Femur (tissue), 1 donor: Measurements from ENCODE around the gene LRP3.
"Not testable (repeated sequence)": the region's sequence is repeated elsewhere in the genome, so short reads cannot be mapped to it uniquely, and the experiment has no call there.

ENCODE experiments used
- DNase-seq: peaks from one replicate; pipeline ENCODE4 v3.0.0-alpha.2; 2017

LRP3 gene

DNA sequence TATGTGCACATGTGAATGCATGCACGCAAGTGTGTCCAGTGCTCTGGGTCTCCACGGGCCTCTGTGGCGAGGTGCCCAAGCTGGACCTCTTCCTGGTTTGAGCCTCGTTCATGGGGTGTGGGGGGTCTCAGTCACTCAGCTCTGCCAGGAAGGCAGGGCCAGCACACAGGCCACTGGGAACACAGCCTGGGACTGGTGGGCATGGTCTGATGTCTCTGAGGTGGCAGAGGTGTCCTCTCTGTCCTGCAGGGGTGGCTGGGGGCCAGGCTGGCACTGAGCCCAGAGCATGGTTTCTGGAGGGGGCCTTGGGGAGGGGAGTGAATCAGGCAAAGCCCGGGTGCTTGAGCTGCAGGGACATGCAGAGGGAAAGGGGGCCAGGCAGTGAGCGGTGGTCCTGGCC is 9.4 kb downstream of the LRP3 start:
- no peak for DNase-seq

DNA sequence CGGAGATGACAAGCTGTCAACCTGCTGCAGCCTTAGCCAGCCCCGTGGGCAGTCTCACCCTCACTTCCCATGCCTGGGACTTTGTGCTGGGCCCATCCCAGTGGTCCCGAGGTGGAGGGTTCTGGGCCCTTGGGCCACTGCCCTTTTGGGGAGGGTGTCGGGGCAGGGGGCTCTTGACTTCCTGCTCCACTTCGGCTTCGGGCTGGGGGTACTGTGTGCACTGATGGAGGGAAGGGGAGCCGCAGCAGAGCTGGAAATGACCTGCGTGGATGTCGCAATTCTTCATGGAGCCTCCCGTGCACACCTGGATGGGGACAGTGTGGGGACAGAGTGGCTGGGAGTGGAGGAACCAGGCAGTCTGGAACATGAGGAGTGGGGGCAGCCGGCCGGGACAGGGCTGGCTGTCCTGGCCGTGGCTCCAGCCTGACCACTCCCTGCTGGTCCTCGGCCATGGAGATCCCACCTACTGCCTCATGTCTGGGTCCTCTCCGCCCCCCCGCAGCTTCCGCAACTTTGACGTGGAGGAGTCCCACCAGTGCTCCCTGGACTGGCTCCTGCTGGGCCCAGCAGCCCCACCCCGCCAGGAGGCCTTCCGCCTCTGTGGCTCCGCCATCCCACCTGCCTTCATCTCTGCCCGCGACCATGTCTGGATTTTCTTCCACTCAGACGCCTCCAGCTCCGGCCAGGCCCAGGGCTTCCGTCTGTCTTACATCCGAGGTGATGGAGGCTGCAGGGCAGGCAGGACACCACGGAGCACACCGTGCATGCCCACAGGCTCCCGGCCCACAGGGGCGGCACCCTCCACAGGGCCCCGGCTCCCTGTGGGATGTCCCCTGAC is 10.2 kb downstream of the LRP3 start:
- no peak for DNase-seq

DNA sequence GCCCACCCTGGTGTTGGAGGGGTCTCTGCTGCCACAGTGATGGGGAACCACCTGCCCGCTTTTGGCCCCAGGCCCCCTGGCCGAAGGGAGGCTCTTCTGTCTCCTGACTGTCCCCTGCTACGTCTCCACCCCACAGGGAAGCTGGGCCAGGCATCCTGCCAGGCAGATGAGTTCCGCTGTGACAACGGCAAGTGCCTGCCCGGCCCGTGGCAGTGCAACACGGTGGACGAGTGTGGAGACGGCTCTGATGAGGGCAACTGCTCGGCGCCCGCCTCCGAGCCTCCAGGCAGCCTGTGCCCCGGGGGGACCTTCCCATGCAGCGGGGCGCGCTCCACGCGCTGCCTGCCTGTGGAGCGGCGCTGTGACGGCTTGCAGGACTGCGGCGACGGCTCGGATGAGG is 11.0 kb downstream of the LRP3 start:
- no peak for DNase-seq

DNA sequence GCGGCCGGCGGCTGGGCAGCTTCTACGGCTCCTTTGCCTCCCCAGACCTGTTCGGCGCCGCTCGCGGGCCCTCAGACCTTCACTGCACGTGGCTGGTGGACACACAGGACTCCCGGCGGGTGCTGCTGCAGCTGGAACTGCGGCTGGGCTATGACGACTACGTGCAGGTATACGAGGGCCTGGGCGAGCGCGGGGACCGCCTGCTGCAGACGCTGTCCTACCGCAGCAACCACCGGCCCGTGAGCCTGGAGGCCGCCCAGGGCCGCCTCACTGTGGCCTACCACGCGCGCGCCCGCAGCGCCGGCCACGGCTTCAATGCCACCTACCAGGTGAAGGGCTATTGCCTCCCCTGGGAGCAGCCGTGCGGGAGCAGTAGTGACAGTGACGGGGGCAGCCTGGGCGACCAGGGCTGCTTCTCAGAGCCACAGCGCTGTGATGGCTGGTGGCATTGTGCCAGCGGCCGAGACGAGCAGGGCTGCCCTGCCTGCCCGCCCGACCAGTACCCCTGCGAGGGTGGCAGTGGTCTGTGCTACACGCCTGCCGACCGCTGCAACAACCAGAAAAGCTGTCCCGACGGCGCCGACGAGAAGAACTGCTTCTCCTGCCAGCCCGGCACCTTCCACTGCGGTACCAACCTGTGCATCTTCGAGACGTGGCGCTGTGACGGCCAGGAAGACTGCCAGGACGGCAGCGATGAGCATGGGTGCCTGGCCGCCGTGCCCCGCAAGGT is 11.6 kb downstream of the LRP3 start:
- DNase-seq, result no peak

DNA sequence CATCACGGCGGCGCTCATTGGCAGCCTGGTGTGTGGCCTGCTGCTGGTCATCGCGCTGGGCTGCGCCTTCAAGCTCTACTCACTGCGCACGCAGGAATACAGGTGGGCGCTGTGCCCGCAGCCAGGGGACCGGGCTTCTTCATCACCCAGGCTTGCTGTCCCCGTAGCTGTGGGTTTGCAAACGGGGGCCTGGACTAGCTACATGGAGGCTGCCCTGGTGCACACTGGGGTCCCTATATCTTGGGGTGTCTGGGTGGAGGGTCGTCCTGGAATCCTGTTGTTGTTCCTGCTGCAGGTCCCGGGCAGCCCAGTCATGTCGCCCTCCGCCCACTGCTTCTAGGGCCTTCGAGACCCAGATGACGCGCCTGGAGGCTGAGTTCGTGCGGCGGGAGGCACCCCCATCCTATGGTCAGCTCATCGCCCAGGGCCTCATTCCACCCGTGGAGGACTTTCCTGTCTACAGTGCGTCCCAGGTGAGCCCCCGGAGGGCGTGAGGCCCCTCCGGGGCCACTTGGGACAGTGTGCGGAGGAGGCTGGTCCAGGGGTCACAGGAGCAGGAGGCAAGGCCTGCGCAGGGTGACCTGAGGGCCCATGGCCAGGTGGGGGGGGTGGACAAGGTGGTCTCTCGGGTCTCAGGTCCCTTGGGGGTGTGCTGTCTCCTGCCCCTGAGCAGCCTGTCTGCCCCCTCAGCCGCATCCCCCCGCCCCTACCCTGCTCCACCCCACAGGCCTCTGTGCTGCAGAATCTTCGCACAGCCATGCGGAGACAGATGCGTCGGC is 12.3 kb downstream of the LRP3 start:
- DNase-seq, result no peak

DNA sequence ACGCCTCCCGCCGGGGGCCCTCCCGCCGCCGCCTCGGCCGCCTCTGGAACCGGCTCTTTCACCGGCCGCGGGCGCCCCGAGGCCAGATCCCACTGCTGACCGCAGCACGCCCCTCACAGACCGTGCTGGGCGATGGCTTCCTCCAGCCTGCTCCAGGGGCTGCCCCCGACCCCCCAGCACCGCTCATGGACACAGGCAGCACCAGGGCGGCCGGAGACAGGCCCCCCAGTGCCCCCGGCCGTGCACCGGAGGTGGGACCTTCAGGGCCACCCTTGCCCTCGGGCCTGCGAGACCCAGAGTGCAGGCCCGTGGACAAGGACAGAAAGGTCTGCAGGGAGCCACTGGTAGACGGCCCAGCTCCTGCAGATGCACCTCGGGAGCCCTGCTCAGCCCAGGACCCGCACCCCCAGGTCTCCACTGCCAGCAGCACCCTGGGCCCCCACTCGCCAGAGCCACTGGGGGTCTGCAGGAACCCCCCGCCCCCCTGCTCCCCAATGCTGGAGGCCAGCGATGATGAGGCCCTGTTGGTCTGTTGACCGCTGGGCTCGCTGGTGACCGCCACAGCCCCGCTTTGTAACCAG is 13.0 kb downstream of the LRP3 start:
- no peak for DNase-seq

DNA sequence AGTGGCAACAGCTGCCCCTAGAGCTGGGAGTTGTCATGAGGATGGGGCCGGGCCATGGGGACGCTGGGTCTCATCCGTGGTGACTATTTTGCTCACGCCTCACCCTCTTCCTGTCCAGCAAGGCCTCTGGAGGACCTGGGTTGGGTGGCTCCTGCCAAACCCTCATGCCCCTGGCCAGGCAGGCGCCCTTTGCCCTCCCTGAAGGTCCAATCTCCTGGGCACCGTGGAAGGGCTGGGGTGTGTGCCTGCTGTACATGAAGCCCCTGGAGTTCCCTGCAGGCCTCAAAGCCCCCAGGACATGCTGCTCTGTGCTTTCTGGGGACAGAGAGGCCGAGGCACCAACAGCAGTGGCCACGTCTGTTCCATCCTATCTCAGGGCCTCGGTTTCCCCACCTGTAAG is 13.8 kb downstream of the LRP3 start:
- no peak for DNase-seq

DNA sequence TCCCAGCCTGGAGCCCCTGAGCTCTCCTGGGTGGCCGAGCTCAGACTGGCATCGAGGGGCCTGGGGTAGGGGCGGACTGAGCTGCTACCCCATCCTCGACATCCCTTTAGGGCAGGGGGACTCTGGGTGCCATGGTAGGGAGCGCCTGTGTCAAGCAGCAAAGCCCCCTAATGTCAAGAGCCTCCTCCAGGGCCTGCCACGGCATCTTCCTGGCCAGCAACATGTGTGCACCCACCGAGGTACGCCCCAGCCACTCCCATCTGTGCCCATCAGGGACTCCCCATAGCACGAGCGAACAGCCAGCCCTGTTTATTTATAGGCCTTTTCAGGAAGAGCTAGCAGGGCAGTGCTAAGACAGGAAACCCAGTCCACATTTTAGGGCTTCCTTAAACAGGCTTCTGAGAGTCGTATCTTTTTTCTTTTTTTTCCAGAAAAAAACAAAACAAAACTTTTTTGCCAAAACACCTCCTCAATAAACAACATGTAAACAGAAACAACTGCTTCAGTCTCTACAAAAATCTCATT is 14.3 kb downstream of the LRP3 start:
- DNase-seq, result no peak

DNA sequence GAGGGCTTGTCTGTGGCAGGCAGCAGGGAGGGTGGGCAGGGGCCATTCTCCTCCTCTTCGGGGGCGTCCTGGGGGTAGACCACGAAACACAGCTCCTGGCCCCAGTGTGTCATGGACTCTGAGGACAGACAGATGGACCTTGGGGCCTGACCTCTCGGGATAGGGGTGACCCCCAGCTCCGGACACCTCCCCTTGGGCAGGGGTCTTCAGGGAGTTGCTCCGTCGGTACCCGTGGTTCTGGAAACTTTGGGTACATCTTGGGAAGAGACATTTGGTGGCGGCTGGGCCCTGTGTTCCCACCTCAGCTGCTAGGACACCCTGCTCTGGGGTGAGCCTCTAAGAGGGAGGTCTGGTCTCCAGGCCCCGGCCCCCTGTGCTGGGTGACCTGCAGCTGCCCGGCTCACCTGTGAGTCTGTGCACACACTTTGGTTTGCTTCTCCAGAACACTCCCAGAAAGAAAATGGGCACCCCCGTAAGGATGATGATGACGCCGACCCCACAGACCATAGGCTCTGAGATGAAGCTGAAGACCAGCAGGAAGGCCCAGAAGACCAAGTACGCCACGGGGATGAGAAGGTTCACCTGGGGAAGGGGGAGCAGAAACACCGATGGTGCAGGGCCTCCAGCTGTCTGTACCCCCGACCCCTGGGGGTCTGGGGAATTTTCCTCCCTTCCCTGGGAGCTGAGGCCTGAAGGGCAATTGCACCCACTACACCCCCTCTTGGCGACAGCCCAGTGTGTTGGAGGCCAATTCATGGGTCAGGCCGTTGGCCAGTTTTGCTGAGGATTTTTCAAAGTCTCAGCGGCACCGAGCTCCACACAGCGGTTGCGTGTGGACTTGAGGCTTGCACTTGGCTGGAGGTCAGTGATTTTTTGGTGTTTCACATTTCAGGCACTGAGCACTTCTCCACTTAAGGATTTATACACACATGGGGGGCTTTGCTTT is 15.0 kb downstream of the LRP3 start:
- peak; percentile 53 for DNase-seq

DNA sequence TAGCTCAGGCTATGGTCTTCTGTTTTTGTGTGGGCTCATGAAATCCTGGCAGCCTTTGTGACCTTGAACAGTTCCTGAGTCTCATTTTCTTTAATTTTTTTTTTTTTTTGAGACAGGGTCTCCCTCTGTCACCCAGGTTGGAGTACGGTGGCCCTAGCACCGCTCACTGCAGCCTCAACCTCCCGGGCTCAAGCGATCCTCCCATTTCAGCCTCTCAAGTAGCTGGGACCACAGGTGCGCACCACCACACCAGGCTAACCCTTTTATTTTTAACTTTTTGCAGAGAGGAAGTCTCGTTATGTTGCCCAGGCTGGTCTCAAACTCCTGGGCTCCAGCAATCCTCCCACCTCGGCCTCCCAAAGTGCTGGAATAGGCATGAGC is 15.7 kb downstream of the LRP3 start:
- not testable (repeated sequence) for DNase-seq

DNA sequence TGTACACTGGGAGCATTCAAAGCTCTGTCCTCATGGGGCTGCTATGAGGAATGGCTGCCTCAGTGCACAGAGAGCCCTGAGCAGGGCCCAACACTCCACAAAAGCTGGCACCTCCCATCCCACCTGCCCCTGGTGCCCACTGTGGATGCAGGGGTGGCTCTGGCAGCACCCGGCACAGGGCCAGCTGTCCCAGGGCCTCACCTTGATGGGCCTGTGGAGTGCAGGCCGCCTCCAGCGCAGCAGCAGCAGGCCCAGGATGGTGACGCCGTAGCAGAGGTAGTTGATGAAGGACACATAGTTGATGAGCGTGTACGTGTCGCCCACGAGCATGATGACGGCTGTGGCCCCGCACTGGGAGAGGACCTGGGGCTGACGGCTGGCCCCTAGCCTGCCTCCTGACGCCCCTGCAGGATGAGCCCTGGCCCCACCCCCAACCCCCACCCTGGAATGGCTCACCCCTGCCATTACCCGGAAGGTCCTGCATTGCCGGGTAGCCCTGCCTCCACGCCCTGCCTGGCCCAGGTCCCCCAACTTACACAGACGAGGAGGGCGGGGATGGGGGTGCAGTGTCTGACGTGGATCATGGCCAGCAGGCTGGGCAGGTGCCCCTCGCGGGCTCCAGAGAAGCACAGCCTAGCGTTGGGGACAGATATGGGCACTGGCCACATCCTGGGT is 16.3 kb downstream of the LRP3 start:
- no peak for DNase-seq

DNA sequence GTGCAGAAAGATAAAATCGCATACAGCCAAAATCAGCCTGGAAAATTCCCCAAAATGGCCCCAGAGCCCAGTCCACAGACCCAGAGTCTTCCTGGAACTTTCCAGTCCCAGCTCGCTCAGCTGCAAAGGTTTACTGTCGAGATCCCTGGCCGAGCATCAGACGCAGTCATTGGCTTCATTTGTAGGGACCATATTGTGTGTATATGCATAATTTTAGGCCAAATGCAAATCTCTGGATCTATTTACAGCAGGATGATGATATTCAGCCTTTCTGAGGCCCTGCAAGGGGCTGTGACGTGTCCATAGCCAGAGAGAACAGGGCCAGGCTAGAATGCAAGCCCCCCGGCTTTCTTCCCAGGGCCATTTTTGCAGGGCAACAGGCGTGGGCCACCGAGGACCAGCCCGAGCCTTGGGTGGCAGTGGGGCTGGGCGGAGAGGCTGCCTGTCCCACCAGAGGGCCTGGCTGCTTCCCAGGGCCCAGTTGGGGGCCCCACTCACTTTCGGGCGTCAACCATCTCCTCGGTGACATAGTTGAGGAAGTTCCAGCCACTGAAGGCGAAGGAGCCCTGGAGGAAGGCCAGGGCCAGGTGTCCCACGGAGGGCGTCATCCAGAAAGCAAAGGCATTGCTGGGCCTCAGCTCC is 17.8 kb downstream of the LRP3 start:
- peak; percentile 89 for DNase-seq

DNA sequence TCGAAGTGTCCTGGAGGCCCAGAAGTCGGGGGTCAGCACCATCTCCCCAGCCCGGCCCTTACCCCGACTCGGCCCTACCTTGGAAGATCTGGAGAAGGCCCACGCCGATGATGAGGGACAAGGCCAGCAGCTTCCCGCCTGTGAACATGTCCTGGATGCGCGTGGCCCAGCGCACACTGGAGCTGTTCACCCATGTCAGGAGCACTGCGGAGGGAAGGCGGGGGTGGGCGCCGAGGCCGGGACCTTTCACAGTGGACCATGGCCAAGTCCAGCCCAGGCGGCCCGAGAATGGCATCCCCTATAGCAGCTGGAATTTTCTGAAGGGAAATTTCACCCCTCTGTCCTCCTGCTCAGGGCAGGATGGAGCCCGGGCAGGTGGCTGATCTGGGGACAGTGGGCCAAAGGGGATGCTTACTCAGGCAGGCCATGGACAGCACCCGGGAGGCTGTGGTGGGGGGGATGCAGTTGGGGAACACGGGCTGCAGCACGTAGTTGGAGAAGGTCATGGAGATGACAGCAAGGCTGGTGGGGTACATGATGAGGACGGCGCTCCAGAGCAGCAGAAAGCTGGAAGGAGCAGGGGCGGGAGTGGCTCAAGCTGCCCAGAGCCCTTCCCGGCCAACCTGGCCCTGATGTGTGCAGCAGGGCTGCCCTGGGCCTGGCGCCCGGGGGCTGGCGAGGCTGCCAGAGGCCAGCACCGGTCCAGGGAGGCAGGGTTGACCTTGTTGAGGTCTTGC is 18.5 kb downstream of the LRP3 start:
- no peak for DNase-seq

DNA sequence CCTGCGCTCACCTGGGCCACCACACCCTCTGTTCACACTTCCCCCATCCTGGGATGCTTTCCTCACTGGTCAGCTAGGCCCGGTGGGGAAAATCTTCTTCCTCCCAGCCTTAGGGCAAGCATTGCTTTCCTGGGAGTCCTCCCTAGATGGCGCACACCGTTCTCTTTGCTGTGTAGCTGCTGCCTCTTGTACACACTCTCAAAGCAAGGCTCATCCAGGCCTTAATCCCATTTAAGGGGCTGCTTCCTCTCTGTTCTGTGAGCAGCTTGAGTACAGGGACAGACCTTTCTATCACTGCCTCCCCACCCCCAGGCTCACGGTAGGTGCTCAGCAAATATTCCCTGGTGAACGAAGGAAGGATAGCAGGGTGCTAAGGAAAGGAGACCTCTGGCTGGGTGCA is 20.5 kb downstream of the LRP3 start:
- DNase-seq, result no peak

DNA sequence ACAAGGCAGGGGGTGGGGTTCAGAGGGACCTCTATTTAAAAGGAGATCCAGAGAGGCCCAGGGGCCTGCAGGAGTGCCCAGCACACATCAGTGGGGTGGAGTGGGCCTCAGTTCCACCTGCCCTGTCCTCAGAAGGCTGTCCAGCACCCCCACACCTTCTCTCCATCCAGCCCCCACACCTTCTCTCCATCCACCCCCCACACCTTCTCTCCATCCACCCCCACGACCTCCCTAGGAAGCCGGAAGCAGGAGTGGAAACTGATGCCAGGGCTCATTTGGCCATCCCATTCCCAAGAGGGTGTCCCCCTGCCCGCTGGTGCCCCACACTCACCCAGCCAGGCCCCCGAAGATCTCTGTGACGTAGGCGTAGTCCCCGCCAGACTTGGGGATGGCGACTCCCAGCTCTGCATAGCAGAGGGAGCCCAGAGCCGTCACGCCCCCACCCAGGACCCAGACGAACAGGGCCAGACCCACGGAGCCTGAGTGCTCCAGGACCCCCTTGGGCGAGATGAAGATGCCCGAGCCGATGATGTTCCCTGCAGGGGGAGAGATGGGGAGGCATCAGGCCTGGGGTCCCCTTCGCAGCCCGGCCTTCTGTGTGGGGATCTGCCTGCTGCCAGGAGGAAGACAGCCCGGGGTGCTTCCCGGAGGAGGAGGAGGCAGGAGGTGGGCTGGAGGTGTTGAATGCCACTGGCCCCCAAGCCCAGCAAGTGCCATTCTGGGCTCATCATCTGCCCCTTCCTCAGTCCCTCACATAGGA is 21.5 kb downstream of the LRP3 start:
- no peak for DNase-seq

DNA sequence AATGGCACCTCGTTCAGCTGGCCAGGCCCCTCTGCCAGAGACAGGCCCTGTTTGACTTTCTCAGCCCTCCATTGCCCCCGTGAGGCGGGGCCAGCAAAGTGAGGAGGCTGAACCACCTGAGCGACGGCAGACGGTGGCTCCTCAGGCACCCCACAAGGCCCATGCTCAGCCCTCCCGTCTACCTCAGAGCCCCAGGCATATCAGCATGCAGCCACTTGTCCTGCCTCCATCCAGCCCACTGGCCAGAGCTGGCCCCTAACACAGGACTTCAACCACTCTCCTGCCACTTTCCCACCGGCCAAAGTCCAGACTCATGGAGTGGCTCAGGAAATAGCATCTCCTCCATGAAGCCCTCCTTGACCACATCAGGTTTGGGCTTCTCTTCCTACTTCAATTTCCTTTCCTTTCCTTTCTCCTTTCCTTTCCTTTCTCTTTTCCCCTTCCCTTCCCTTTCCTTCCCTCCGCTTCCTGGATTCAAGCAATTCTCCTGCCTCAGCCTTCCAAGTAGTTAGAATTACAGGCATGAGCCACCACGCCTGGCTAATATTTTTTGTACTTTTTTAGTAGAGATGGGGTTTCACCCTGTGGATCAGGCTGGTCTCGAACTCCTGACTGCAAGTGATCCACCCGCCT is 22.2 kb downstream of the LRP3 start:
- DNase-seq, result no peak

DNA sequence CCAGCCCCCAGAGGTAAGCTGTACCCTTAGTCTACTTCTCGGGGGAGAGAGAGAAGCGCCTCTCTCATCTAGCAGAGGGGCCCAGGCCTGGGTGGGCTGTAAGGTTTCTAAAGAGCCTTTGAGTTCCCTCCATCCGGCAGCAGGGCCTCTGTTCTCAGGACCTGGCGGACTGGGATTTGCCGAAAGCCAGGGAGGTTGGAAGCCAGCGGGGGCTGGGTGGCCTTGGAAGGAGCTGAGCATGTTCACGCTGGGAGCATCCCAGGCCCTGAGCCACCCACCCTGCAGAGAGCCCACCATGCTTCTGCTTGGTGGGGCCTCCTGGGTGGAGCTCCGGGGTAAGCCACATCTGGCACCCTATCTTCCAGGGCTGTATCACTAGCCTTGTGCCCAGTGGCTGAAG is 23.8 kb downstream of the LRP3 start:
- no peak for DNase-seq

DNA sequence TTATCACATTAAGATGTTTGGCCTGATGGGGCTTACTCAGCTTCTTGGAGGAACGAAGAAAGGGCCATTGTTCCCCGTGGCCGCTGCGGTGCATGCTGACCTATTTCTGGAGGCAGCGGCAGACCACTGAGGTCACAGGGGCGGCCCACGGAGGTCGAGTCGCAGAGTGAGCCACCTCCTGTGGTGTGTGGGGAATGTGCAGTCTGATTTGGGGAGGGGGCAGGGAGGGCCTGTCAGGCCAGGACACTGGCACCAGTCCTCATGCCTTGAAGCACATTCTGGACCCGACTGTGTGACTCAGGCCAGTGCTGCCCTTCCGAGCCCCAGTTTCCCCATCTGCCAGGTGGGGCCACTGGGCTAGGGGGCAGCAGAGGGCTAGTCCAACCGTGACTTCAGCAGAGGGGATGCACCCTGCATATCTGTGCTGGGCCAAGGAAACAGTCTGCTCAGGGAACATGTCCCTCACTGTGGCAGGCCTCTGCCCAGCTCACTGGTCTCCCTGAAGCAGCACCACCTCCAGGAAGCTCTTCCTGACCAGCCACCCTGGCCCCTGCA is 25.2 kb downstream of the LRP3 start:
- DNase-seq, result no peak
